Stimulated activated naive B cell treated with anti-CD40 and anti-IgM and Interleukin-4, amounts not matched to agents 10 μg/mL and 1 μg/mL and 100 μg/mL, for 72 hours (primary cell): ENCODE results near the gene OR13A1.
A peak's percentile ranks its signal among the peaks of the same experiment; 100 is the strongest.
"Not testable (repeated sequence)": the region's sequence is repeated elsewhere in the genome, so short reads cannot be mapped to it uniquely, and the experiment has no call there.

Experiments used
- ATAC-seq, 2 donors: fragments of 150-1000 bp; cut with Tn5 transposase; replicated peaks; 2 replicates each; pipeline ENCODE4 v1.10.0; 2021; ENCODE audit warnings: moderate library complexity in 1 of 2
- DNase-seq: peaks from one replicate; pipeline ENCODE4 v3.0.0; 2021
- H3K27ac Mint-ChIP-seq: one replicate; pipeline ENCODE4 v1.8.0; 2022; ENCODE audit warnings: mild to moderate bottlenecking, mixed read lengths
- H3K27me3 Mint-ChIP-seq, 2 donors: one replicate each; pipeline ENCODE4 v1.8.0; 2022; ENCODE audit warnings: mixed read lengths in 2 of 2
- H3K36me3 Mint-ChIP-seq, 2 donors: one replicate each; pipeline ENCODE4 v1.8.0; 2022; ENCODE audit warnings: mixed read lengths in 2 of 2, mild to moderate bottlenecking in 1 of 2
- H3K4me1 Mint-ChIP-seq, 2 donors: one replicate each; pipeline ENCODE4 v1.8.0; 2022; ENCODE audit warnings: mixed read lengths in 2 of 2, mild to moderate bottlenecking in 1 of 2
- H3K4me3 Mint-ChIP-seq, 2 donors: one replicate each; pipeline ENCODE4 v1.8.0; 2022; ENCODE audit warnings: mild to moderate bottlenecking in 2 of 2, mixed read lengths in 2 of 2, moderate library complexity in 1 of 2
- H3K9me3 Mint-ChIP-seq, 2 donors: one replicate each; pipeline ENCODE4 v1.8.0; 2022; ENCODE audit warnings: mixed read lengths in 2 of 2, mild to moderate bottlenecking in 1 of 2

The OR13A1 gene

DNA sequence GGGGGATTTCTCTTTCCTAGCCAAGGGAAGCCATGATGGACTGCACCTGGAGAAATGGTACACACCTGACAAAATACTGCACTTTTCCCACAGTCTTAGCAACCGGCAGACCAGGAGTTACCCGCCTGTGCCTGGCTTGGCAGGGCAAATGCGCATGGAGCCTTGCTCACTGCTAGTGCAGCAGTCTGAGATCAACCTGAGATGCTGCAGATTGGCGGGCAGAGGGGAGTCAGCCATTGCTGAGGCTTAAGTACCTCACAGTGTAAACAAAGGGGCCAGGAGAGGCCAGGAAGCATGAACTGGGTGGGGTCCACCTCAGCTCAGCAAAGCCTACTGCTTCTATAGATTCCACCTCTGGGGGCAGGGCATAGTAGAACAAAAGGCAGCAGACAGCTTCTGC is 49.4 kb downstream of the OR13A1 start:
- Mint-ChIP-seq H3K36me3 (peaks cover 4 to 6% of the 10 kb centered on the region in 2 donors), H3K27me3 (peaks cover 21 to 37% of the 10 kb centered on the region in 2 donors), H3K4me3 (no peak overlapping the region), H3K27ac (no peak overlapping the region), H3K9me3 (peaks cover 4 to 12% of the 10 kb centered on the region in 2 donors), H3K4me1 (no peaks in the 10 kb centered on the region)
- ATAC-seq (no peak), DNase-seq (no peak)

- Mint-ChIP-seq H3K27me3 (peaks cover 23 to 28% of the 10 kb centered on the region in 2 donors), H3K4me1 (no peaks in the 10 kb centered on the region), H3K36me3 (peaks cover 0 to 1% of the 10 kb centered on the region in 2 donors), H3K4me3 (no peak overlapping the region), H3K9me3 (peaks cover under 1 to 4% of the 10 kb centered on the region in 2 donors), H3K27ac (no peak overlapping the region)
- DNase-seq: no peak
- no peak for ATAC-seq
Measured at GRCh38 chr10:45261946-45262345, 53.5 kb downstream of the OR13A1 start.

DNA sequence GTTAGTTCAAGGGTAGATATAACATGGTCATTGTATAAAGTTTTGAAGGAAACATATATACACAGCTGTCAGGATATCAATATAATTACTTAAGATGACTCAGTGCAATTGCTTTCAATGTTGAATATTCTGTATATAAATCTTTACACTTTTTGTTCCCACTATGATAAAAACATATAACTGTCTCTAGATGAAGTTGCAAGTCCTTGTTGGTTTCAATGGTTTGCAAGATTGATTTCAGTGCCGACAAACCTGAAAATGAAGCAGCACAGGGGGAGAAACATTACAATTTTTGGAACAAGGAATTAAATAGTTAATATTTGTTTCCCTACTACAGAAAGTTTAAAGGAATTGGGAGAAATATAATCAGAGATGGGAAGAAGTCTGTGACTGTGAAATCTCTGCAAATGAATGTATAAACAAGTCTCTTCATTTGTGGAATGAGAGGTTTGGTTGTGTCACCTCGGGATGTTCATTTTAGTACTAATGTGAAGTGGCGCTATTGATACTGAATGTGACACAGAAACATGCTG is 54.1 kb downstream of the OR13A1 start:
- H3K27me3 Mint-ChIP-seq: peaks cover 20 to 28% of the 10 kb centered on the region in 2 donors
- H3K4me3 Mint-ChIP-seq: no peak overlapping the region
- H3K27ac Mint-ChIP-seq: no peak overlapping the region
- ATAC-seq (no peak), DNase-seq (no peak)
- H3K9me3 Mint-ChIP-seq: peaks cover 0 to 4% of the 10 kb centered on the region in 2 donors
- H3K36me3 Mint-ChIP-seq: no peaks in the 10 kb centered on the region
- H3K4me1 Mint-ChIP-seq: peaks cover 0 to under 1% of the 10 kb centered on the region in 2 donors

DNA sequence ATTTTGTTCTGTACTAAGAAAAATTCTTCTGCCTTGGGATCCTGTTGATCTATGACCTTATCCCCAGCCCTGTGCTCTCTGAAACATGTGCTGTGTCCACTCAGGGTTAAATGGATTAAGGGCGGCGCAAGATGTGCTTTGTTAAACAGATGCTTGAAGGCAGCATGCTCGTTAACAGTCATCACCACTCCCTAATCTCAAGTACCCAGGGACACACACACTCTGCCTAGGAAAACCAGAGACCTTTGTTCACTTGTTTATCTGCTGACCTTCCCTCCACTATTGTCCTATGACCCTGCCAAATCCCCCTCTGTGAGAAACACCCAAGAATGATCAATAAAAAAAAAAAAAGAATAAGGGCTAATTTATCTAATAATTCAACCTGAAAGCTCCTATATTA is 54.8 kb downstream of the OR13A1 start:
- H3K9me3 Mint-ChIP-seq, H3K4me3 Mint-ChIP-seq, H3K4me1 Mint-ChIP-seq, ATAC-seq, DNase-seq, H3K36me3 Mint-ChIP-seq, H3K27ac Mint-ChIP-seq: not testable (repeated sequence)
- peaks cover 20 to 28% of the 10 kb centered on the region in 2 donors for H3K27me3 Mint-ChIP-seq

DNA sequence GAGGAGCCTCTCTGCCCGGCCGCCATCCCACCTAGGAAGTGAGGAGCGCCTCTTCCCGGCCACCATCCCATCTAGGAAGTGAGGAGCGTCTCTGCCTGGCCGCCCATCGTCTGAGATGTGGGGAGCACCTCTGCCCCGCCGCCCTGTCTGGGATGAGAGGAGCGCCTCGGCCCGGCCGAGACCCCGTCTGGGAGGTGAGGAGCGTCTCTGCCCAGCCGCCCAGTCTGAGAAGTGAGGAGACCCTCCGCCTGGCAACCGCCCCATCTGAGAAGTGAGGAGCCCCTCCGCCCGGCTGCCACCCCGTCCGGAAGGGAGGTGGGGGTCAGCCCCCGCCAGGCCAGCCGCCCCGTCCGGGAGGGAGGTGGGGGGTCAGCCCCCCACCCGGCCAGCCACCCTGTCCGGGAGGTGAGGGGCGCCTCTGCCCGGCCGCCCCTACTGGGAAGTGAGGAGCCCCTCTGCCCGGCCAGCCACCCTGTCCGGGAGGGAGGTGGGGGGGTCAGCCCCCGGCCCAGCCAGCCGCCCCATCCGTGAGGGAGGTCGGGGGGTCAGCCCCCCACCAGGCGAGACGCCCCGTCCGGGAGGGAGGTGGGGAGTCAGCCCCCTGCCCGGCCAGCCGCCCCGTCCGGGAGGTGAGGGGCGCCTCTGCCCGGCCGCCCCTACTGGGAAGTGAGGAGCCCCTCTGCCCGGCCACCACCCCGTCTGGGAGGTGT is 55.5 kb downstream of the OR13A1 start:
- H3K4me1 Mint-ChIP-seq: peaks cover 3 to 13% of the 10 kb centered on the region in 2 donors
- not testable (repeated sequence) for DNase-seq, H3K9me3 Mint-ChIP-seq, ATAC-seq, H3K27ac Mint-ChIP-seq, H3K36me3 Mint-ChIP-seq, H3K4me3 Mint-ChIP-seq
- peaks cover 17 to 26% of the 10 kb centered on the region in 2 donors for H3K27me3 Mint-ChIP-seq

- Mint-ChIP-seq H3K4me3 (no peak overlapping the region), H3K27ac (no peak overlapping the region), H3K27me3 (peaks cover 15 to 17% of the 10 kb centered on the region in 2 donors), H3K9me3 (no peaks in the 10 kb centered on the region), H3K4me1 (peaks cover 11 to 28% of the 10 kb centered on the region in 2 donors), H3K36me3 (no peaks in the 10 kb centered on the region)
- ATAC-seq: no peak
- DNase-seq: no peak
Measured at GRCh38 chr10:45257600-45257999, 57.8 kb downstream of the OR13A1 start.

GRCh38 chr10:45256246-45256645 is 59.2 kb downstream of the OR13A1 start:
- Mint-ChIP-seq H3K4me1 (peaks cover 11 to 33% of the 10 kb centered on the region in 2 donors), H3K4me3 (no peak overlapping the region), H3K36me3 (no peaks in the 10 kb centered on the region), H3K27me3 (peaks cover 8 to 9% of the 10 kb centered on the region in 2 donors), H3K9me3 (no peaks in the 10 kb centered on the region), H3K27ac (peak overlapping the region; percentile 2)
- ATAC-seq (no peak), DNase-seq (no peak)

- Mint-ChIP-seq H3K9me3 (no peaks in the 10 kb centered on the region), H3K27me3 (peaks cover 4 to 9% of the 10 kb centered on the region in 2 donors), H3K36me3 (no peaks in the 10 kb centered on the region), H3K4me1 (peaks cover 14 to 39% of the 10 kb centered on the region in 2 donors), H3K27ac (peak overlapping the region; percentile 51), H3K4me3 (no peak overlapping the region)
- no peak for DNase-seq
- no peak for ATAC-seq
Measured at GRCh38 chr10:45255706-45256105, 59.7 kb downstream of the OR13A1 start.

GRCh38 chr10:45254892-45255291 is 60.5 kb downstream of the OR13A1 start:
- Mint-ChIP-seq H3K36me3 (no peaks in the 10 kb centered on the region), H3K4me3 (no peak overlapping the region), H3K27me3 (peaks cover 4 to 9% of the 10 kb centered on the region in 2 donors), H3K9me3 (no peaks in the 10 kb centered on the region), H3K4me1 (peaks cover 19 to 47% of the 10 kb centered on the region in 2 donors), H3K27ac (no peak overlapping the region)
- ATAC-seq (no peak), DNase-seq (no peak)

- Mint-ChIP-seq H3K9me3 (no peaks in the 10 kb centered on the region), H3K27ac (peak overlapping the region; percentile 47), H3K4me3 (peak overlapping the region in 1 of 2 donors; percentile 44), H3K36me3 (no peaks in the 10 kb centered on the region), H3K27me3 (peaks cover 0 to 7% of the 10 kb centered on the region in 2 donors), H3K4me1 (peaks cover 19 to 48% of the 10 kb centered on the region in 2 donors)
- ATAC-seq: peak; percentile 91 to 95
- DNase-seq: peak; percentile 70
Measured at GRCh38 chr10:45253183-45253914, 62.1 kb downstream of the OR13A1 start.
